HepG2 (cell line): ENCODE results near the gene KIAA1217. TPM values are rescaled to one million over a fixed set of nuclear protein-coding genes. Genes with fewer than 3 reads are reported as not detected.

ENCODE experiments used
- ATAC-seq: fragments of 200-7000 bp; cut with Tn5 transposase; 3 replicates; pipeline ENCODE4 v1.9.1; 2020; ENCODE audit warnings: mild to moderate bottlenecking, moderate library complexity
- BruUV-seq: library from RNA; stranded (reverse); fragments of 400-500 nt; replicated peaks from 2 replicates; lab custom pipeline; 2021; lab: Mats Ljungman, UMichigan
- CTCF ChIA-PET: fragments of 300-600 bp; formaldehyde crosslinking; extraction: SDS; loops from one replicate; lab custom pipeline; 2021; ENCODE audit warnings: low total read pairs, inconsistent platforms, low intra/inter-chr PET ratio; lab: Yijun Ruan, JAX
- POLR2A ChIA-PET: fragments of 350-600 bp; sonication (Branson Sonifier 250); formaldehyde crosslinking; loops from one replicate; lab custom pipeline; 2020; ENCODE audit warnings: antibody characterized with exemption, inconsistent platforms; lab: Yijun Ruan, JAX
- DNase-seq: peaks from one replicate; pipeline ENCODE4 v3.0.0-alpha.2; 2015; ENCODE audit warnings: low spot score
- FAIRE-seq: peaks from 3 replicates; lab custom pipeline; 2011; peaks lifted over from hg19 to GRCh38; lab: Jason Lieb, UNC
- H2AFZ ChIP-seq: one replicate; pipeline ENCODE4 v1.6.1; 2011; ENCODE audit warnings: low read length, inconsistent platforms
- H3K27ac ChIP-seq: fragments of 300-600 bp; 3 replicates; pipeline ENCODE4 v1.8.0; 2011; ENCODE audit warnings: mixed run types, mild to moderate bottlenecking, mixed read lengths, low read length, inconsistent platforms; ENCODE audit not compliant: insufficient read depth; ENCODE audit errors: extremely low read length
- H3K27me3 ChIP-seq, 2 experiments: fragments of 200-600 bp in 1 of 2; 2 replicates in 1 of 2; 3 replicates in 1 of 2; pipeline versions ENCODE4 v1.6.0 to v1.8.0; 2011; ENCODE audit warnings: low read length in 2 of 2, mild to moderate bottlenecking in 2 of 2, moderate library complexity in 2 of 2, inconsistent platforms in 1 of 2; ENCODE audit not compliant: insufficient read depth in 2 of 2, control insufficient read depth in 1 of 2
- H3K36me3 ChIP-seq, 2 experiments: fragments of 200-600 bp in 1 of 2; replicated peaks in 1 of 2; 2 replicates in 1 of 2; 3 replicates in 1 of 2; pipeline versions ENCODE4 v1.5.1 to v1.8.0; 2011; ENCODE audit warnings: low read length in 2 of 2, inconsistent platforms in 1 of 2; ENCODE audit not compliant: insufficient read depth in 2 of 2, control insufficient read depth in 1 of 2
- H3K4me1 ChIP-seq: 2 replicates; pipeline ENCODE4 v1.5.1; 2012; ENCODE audit warnings: low read length, inconsistent platforms; ENCODE audit not compliant: insufficient read depth
- H3K4me2 ChIP-seq: 2 replicates; pipeline ENCODE4 v1.6.0; 2011; ENCODE audit warnings: low read depth, low read length, inconsistent platforms
- H3K4me3 ChIP-seq, 3 experiments: fragments of 200-600 bp in 1 of 3; sonication (generic), shearing (Covaris generic) in 1 of 3; replicated peaks in 1 of 3; 2 replicates each; pipeline ENCODE4 v1.5.1; 2011 to 2016; ENCODE audit warnings: low read length in 3 of 3, inconsistent platforms in 2 of 3, low read depth in 2 of 3, mild to moderate bottlenecking in 2 of 3, control low read depth in 1 of 3, mixed read lengths in 1 of 3; ENCODE audit not compliant: insufficient read depth in 1 of 3
- H3K79me2 ChIP-seq: one replicate; pipeline ENCODE4 v1.6.1; 2011; ENCODE audit warnings: low read length, inconsistent platforms; ENCODE audit not compliant: insufficient read depth
- H3K9ac ChIP-seq: 2 replicates; pipeline ENCODE4 v1.6.0; 2011; ENCODE audit warnings: mild to moderate bottlenecking, low read depth, low read length, inconsistent platforms; ENCODE audit not compliant: insufficient read depth
- H3K9me3 ChIP-seq: 2 replicates; pipeline ENCODE4 v1.5.1; 2012; ENCODE audit warnings: mild to moderate bottlenecking, low read length
- H4K20me1 ChIP-seq: 2 replicates; pipeline ENCODE4 v1.6.0; 2011; ENCODE audit warnings: inconsistent platforms, mild to moderate bottlenecking, low read length, moderate library complexity; ENCODE audit not compliant: insufficient read depth
- ARNT2 ChIP-seq: sonication (generic); formaldehyde crosslinking; IDR thresholded peaks from 2 replicates; pipeline ENCODE4 v1.8.0; 2022; ENCODE audit warnings: mild to moderate bottlenecking, low read depth, missing genetic modification reagents, moderate library complexity
- ONECUT2 ChIP-seq: sonication (generic); formaldehyde crosslinking; IDR thresholded peaks from 2 replicates; pipeline ENCODE4 v1.4.0; 2020; ENCODE audit warnings: missing genetic modification reagents
- SOX5 ChIP-seq: IDR thresholded peaks from 2 replicates; pipeline ENCODE4 v1.6.1; 2016; ENCODE audit warnings: borderline replicate concordance
- ZNF234 ChIP-seq: sonication (generic); formaldehyde crosslinking; conservative IDR thresholded peaks from 2 replicates; pipeline ENCODE4 v1.5.1; 2020; ENCODE audit warnings: mild to moderate bottlenecking, missing genetic modification reagents
- WGBS: methylation state at CpG from one replicate; pipeline ENCODE4 v1.1.6; 2017; ENCODE audit warnings: low lambda C conversion rate; 5-methylcytosine and 5-hydroxymethylcytosine counted together
- in situ Hi-C: cut with HindIII; loops from 2 replicates; pipeline ENCODE4 v1.10.0; 2017; ENCODE audit warnings: low pct_unique_long_range_greater_than_20kb; ENCODE audit not compliant: extremely low pct_ligation_motif_present
- intact Hi-C: fragments of 100-400 bp; cut with micrococcal nuclease; formaldehyde crosslinking; loops from one replicate; pipeline ENCODE4 v1.10.0; 2022; ENCODE audit not compliant: unreplicated experiment
- polyA plus RNA-seq, 8 experiments: library from polyadenylated mRNA; depleted of rRNA in 3 of 8; stranded (reverse) in 7 of 8; unstranded in 1 of 8; fragments of >200 nt; fragmentation: Illumina TruSeq in 4 of 8; extraction: Trizol in 4 of 8; gene quantifications; 2 replicates each; pipeline versions ENCODE4 v1.2.1 to v1.2.3, GENCODE V29; 2011 to 2016; ENCODE audit warnings: low read depth in 4 of 8, missing spikeins in 1 of 8, mixed read lengths in 1 of 8; ENCODE audit not compliant: insufficient read depth in 1 of 8
- total RNA-seq, 5 experiments: library from RNA; depleted of rRNA; stranded (reverse); fragments of >200 nt; fragmentation: Illumina TruSeq; extraction: Trizol; gene quantifications; 2 replicates each; pipeline ENCODE4 v1.2.3, GENCODE V29; 2016; ENCODE audit warnings: low read depth in 1 of 5
- TF ChIP-seq, protein P1 (sequence below): sonication (generic); formaldehyde crosslinking; IDR thresholded peaks from 2 replicates; pipeline ENCODE4 v1.8.1; 2023; ENCODE audit warnings: mild to moderate bottlenecking, inconsistent platforms, moderate library complexity, missing genetic modification reagents, borderline replicate concordance
- TF ChIP-seq, protein P2 (sequence below): sonication (generic); formaldehyde crosslinking; IDR thresholded peaks from 2 replicates; pipeline ENCODE4 v1.5.0; 2020; ENCODE audit warnings: missing genetic modification reagents
- TF ChIP-seq, protein P3 (sequence below): sonication (generic); formaldehyde crosslinking; IDR thresholded peaks from 2 replicates; pipeline ENCODE4 v1.5.1; 2020; ENCODE audit warnings: missing genetic modification reagents, mild to moderate bottlenecking, borderline replicate concordance
- TF ChIP-seq, protein P4 (sequence below): IDR thresholded peaks from 2 replicates; pipeline ENCODE4 v1.6.1; 2016; ENCODE audit warnings: low read depth, control low read depth
- TF ChIP-seq, protein P5 (sequence below): sonication (generic); formaldehyde crosslinking; IDR thresholded peaks from 2 replicates; pipeline ENCODE4 v1.9.0; 2021; ENCODE audit warnings: missing genetic modification reagents, borderline replicate concordance
- TF ChIP-seq, protein P6 (sequence below): sonication (generic); formaldehyde crosslinking; conservative IDR thresholded peaks from 2 replicates; pipeline ENCODE4 v1.5.0; 2020; ENCODE audit warnings: missing genetic modification reagents

KIAA1217 gene
- total and polyA plus RNA-seq, 2 of the 13 experiments (the other 11 are each of a cell fraction or from before 2014, with no cell fraction given): 4.6 to 10.9 TPM

DNA sequence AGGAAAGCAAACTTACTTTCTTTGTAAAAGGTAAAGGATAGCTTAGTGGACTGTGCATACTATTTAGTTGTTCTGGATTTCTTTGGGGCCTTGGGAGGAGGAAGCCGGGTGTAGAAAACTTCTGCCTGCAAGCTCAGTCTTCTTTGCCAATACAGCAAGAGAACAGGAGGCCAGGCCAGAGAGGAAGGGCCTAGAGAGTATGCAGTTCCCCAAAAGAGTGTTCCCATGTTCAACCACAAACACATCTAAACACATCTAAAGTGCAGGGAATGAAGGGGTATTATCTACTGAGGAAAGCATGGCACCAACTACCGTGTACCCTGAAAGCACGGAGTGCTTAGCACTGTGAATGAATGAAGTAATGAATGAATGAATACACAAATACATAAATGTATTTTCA lies 11.0 kb downstream of the KIAA1217 start:
- Histone ChIP-seq H3K9ac (no peak overlapping the region), H3K4me1 (peaks cover 10% of the 10 kb centered on the region), H3K36me3 (peaks cover 11 to 20% of the 10 kb centered on the region in 2 experiments), H3K27ac (no peak overlapping the region), H3K79me2 (peaks cover 14% of the 10 kb centered on the region), H3K4me3 (no peak overlapping the region), H3K9me3 (no peaks in the 10 kb centered on the region), H4K20me1 (no peaks in the 10 kb centered on the region), H3K27me3 (no peaks in the 10 kb centered on the region), H2AFZ (no peak overlapping the region), H3K4me2 (no peak overlapping the region)
- 99% methylated on average over 3 of the region's 3 CpGs for WGBS
- intact Hi-C loops: no loop called here
- POLR2A ChIA-PET: interaction anchor here (1.0 kb wide), 1 partner anchor 9 kb away, joined by 3 read pairs; no protein-coding TSS in a partner anchor
- in situ Hi-C loops: no loop called here
- TF ChIP-seq, protein P1, sequence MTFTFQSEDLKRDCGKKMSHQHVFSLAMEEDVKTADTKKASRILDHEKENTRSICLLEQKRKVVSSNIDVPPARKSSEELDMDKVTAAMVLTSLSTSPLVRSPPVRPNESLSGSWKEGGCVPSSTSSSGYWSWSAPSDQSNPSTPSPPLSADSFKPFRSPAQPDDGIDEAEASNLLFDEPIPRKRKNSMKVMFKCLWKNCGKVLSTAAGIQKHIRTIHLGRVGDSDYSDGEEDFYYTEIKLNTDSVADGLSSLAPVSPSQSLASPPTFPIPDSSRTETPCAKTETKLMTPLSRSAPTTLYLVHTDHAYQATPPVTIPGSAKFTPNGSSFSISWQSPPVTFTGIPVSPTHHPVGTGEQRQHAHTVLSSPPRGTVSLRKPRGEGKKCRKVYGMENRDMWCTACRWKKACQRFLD (CRISPR knock-in tag): no peak
- no peak for TF ChIP-seq ZNF234 (CRISPR knock-in tag)
- TF ChIP-seq, protein P2, sequence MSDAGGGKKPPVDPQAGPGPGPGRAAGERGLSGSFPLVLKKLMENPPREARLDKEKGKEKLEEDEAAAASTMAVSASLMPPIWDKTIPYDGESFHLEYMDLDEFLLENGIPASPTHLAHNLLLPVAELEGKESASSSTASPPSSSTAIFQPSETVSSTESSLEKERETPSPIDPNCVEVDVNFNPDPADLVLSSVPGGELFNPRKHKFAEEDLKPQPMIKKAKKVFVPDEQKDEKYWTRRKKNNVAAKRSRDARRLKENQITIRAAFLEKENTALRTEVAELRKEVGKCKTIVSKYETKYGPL (CRISPR knock-in tag): no peak
- TF ChIP-seq, protein P3, sequence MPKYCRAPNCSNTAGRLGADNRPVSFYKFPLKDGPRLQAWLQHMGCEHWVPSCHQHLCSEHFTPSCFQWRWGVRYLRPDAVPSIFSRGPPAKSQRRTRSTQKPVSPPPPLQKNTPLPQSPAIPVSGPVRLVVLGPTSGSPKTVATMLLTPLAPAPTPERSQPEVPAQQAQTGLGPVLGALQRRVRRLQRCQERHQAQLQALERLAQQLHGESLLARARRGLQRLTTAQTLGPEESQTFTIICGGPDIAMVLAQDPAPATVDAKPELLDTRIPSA: no peak
- no peak for TF ChIP-seq SOX5
- no peak for TF ChIP-seq ONECUT2 (CRISPR knock-in tag)
- TF ChIP-seq, protein P4, sequence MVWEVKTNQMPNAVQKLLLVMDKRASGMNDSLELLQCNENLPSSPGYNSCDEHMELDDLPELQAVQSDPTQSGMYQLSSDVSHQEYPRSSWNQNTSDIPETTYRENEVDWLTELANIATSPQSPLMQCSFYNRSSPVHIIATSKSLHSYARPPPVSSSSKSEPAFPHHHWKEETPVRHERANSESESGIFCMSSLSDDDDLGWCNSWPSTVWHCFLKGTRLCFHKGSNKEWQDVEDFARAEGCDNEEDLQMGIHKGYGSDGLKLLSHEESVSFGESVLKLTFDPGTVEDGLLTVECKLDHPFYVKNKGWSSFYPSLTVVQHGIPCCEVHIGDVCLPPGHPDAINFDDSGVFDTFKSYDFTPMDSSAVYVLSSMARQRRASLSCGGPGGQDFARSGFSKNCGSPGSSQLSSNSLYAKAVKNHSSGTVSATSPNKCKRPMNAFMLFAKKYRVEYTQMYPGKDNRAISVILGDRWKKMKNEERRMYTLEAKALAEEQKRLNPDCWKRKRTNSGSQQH (CRISPR knock-in tag): no peak
- TF ChIP-seq, protein P5, sequence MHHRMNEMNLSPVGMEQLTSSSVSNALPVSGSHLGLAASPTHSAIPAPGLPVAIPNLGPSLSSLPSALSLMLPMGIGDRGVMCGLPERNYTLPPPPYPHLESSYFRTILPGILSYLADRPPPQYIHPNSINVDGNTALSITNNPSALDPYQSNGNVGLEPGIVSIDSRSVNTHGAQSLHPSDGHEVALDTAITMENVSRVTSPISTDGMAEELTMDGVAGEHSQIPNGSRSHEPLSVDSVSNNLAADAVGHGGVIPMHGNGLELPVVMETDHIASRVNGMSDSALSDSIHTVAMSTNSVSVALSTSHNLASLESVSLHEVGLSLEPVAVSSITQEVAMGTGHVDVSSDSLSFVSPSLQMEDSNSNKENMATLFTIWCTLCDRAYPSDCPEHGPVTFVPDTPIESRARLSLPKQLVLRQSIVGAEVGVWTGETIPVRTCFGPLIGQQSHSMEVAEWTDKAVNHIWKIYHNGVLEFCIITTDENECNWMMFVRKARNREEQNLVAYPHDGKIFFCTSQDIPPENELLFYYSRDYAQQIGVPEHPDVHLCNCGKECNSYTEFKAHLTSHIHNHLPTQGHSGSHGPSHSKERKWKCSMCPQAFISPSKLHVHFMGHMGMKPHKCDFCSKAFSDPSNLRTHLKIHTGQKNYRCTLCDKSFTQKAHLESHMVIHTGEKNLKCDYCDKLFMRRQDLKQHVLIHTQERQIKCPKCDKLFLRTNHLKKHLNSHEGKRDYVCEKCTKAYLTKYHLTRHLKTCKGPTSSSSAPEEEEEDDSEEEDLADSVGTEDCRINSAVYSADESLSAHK: no peak
- TF ChIP-seq, protein P6, sequence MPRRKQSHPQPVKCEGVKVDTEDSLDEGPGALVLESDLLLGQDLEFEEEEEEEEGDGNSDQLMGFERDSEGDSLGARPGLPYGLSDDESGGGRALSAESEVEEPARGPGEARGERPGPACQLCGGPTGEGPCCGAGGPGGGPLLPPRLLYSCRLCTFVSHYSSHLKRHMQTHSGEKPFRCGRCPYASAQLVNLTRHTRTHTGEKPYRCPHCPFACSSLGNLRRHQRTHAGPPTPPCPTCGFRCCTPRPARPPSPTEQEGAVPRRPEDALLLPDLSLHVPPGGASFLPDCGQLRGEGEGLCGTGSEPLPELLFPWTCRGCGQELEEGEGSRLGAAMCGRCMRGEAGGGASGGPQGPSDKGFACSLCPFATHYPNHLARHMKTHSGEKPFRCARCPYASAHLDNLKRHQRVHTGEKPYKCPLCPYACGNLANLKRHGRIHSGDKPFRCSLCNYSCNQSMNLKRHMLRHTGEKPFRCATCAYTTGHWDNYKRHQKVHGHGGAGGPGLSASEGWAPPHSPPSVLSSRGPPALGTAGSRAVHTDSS (CRISPR knock-in tag): no peak
- no peak for TF ChIP-seq ARNT2
- CTCF ChIA-PET: no interaction called here
- ATAC-seq (no peak), DNase-seq (no peak), FAIRE-seq (no peak)
- BruUV-seq: no TSS peak
